T1000 (cell line): ENCODE measurements around the gene MTOR.

ENCODE experiments used
- DNase-seq: peaks from one replicate; lab custom pipeline; 2025; ENCODE audit warnings: mixed read lengths; lab: John Stamatoyannopoulos, UW

The MTOR gene

GRCh38 chr1:11150326-11150725 lies 112.0 kb downstream of the MTOR start:
- no peak for DNase-seq

- no peak for DNase-seq
These were observed 115.1 kb downstream of the MTOR start for GRCh38 chr1:11147197-11147770.

- DNase-seq: no peak
These were observed 116.6 kb downstream of the MTOR start for GRCh38 chr1:11145741-11146140.

GRCh38 chr1:11144570-11145256 lies 117.6 kb downstream of the MTOR start:
- DNase-seq: no peak

GRCh38 chr1:11143907-11144306 lies 118.4 kb downstream of the MTOR start:
- no peak for DNase-seq

- DNase-seq: no peak
These were observed 119.0 kb downstream of the MTOR start for GRCh38 chr1:11143401-11143800.

- DNase-seq: no peak
These were observed 119.5 kb downstream of the MTOR start for GRCh38 chr1:11142618-11143391.

- no peak for DNase-seq
These were observed 123.4 kb downstream of the MTOR start for GRCh38 chr1:11138952-11139351.

GRCh38 chr1:11138029-11138428 lies 124.3 kb downstream of the MTOR start:
- no peak for DNase-seq

GRCh38 chr1:11134898-11135266 lies 127.5 kb downstream of the MTOR start:
- peak; percentile 40 for DNase-seq

GRCh38 chr1:11134251-11134897 lies 128.0 kb downstream of the MTOR start:
- peak; percentile 64 for DNase-seq

GRCh38 chr1:11132563-11133293 lies 129.6 kb downstream of the MTOR start:
- DNase-seq: no peak

- no peak for DNase-seq
These were observed 130.5 kb downstream of the MTOR start for GRCh38 chr1:11131816-11132215.

- DNase-seq: no peak
These were observed 131.9 kb downstream of the MTOR start for GRCh38 chr1:11130406-11130805.

- no peak for DNase-seq
These were observed 132.5 kb downstream of the MTOR start for GRCh38 chr1:11129649-11130390.

GRCh38 chr1:11126569-11126968 lies 135.8 kb downstream of the MTOR start:
- DNase-seq: no peak

- DNase-seq: no peak
These were observed 136.4 kb downstream of the MTOR start for GRCh38 chr1:11125931-11126330.

- no peak for DNase-seq
These were observed 137.4 kb downstream of the MTOR start for GRCh38 chr1:11124965-11125364.

GRCh38 chr1:11116318-11116717 lies 146.0 kb downstream of the MTOR start:
- no peak for DNase-seq

- no peak for DNase-seq
These were observed 147.4 kb downstream of the MTOR start for GRCh38 chr1:11114966-11115365.

- DNase-seq: no peak
These were observed 153.1 kb downstream of the MTOR start for GRCh38 chr1:11109047-11109760.
